GM12865 (cell line): Measurements from ENCODE around the gene PNPLA7.
"Not testable (repeated sequence)": the region's sequence is repeated elsewhere in the genome, so short reads cannot be mapped to it uniquely, and the experiment has no call there.

Experiments used
- DNase-seq: peaks from one replicate; pipeline ENCODE4 v3.0.0; 2010; ENCODE audit warnings: low read depth
- H3K4me3 ChIP-seq: 2 replicates; pipeline ENCODE4 v1.5.1; 2011; ENCODE audit warnings: mild to moderate bottlenecking, low read depth, low read length, control low read depth
- TF ChIP-seq, protein P1 (sequence below): IDR thresholded peaks from 2 replicates; pipeline ENCODE4 v1.5.1; 2011; ENCODE audit warnings: low read length, control low read depth, low read depth, inconsistent platforms; ENCODE audit not compliant: insufficient read depth; ENCODE audit errors: missing control alignments

PNPLA7 gene

DNA sequence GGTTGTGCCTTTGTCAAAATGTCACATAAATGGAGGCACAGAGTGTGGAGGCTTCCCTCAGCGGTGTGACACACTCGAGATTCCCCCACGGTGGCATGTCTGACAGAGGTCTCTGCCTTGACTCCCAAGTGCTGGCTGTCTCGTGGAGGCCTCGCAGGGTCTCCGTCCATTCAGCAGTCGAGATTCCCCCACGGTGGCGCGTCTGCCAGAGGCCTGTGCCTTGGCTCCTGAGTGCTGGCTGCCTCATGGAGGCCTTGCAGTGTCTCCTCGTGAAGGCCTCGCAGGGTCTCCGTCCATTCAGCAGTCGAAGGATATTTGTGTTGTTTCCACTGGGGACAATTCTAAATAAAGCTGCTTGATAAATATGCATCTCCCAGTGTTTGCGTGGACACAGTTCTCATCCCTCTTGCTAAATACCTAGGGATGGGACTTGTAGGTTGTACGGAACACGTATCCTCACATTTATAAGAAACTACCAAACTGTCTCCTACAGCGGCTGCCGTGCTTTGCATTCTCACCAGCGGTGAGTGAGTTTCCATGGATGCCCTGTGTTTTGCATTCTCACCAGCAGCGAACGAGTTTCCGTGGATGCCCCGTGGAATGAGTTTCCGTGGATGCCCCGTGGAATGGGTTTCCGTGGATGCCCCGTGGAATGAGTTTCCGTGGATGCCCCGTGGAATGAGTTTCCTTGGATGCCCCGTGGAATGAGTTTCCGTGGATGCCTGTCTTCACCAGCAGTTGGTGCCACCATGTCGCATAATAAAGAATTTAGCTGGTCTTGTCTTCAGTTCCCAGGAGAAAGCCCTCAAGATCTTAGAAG lies 25.8 kb downstream of the PNPLA7 start:
- no peak overlapping the region for H3K4me3 ChIP-seq
- TF ChIP-seq, protein P1, sequence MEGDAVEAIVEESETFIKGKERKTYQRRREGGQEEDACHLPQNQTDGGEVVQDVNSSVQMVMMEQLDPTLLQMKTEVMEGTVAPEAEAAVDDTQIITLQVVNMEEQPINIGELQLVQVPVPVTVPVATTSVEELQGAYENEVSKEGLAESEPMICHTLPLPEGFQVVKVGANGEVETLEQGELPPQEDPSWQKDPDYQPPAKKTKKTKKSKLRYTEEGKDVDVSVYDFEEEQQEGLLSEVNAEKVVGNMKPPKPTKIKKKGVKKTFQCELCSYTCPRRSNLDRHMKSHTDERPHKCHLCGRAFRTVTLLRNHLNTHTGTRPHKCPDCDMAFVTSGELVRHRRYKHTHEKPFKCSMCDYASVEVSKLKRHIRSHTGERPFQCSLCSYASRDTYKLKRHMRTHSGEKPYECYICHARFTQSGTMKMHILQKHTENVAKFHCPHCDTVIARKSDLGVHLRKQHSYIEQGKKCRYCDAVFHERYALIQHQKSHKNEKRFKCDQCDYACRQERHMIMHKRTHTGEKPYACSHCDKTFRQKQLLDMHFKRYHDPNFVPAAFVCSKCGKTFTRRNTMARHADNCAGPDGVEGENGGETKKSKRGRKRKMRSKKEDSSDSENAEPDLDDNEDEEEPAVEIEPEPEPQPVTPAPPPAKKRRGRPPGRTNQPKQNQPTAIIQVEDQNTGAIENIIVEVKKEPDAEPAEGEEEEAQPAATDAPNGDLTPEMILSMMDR = no peak
- DNase-seq = no peak

DNA sequence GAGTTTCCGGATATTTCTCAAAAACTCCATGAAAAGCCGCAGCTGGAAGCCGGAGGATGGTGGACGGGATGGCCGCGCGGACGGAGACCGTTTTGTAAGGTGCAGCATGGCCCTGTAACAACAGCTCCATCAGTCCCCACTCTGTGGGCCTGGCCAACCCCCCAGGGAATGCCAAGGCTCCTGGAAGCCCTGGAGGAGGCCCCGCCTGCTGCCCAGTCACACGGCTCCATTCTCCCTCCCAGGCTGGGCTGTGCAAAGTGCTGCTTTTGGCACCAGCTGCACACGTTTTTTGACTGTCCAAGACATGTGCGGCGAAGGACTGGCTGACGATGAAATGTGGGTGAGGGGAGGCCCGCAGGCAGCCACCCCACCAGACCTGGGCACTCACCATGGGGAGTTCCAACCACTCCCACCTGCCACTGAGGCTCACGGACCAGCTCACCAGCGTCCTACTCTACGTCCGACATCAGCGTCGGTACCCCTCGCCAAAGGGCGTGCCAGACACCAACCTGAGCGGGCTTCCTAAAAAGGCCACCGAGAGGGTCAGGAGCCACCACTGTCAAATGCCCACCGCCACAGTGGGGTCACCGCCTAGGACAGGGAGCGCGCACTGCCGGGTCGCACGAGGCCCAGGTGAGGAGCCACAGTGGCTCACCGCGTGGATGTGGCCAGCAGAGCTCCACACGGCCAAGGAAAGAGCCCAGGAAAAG lies 27.3 kb downstream of the PNPLA7 start:
- no peak overlapping the region for H3K4me3 ChIP-seq

DNA sequence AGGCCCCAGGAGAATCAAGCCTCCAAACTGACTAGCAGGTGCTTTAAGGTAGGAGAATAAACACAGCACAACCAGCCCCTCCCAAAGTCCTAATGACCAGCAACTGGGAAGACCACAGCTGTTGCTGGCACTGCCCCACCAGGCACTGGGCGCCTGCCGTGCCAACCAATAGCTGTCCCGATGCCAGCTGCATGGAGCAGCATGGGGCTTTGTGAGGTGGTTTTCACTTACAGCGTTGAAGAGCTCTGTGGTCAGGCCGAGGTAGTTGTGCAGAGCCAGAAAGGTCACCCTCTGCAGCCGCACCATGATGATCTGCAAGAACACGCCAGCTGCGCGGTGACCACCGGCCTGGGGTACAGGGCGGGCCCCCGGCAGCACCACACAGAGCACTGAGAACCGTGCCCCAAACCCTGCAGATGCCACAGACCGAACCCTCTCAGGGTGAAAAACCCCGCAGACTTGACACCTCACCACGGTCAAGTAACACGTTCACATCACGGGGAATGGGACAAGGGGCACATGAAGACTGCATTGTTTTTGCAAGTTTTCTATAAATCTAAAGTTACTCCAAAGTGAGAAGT lies 28.7 kb downstream of the PNPLA7 start:
- H3K4me3 ChIP-seq = no peak overlapping the region
- DNase-seq = no peak
- TF ChIP-seq, protein P1 = no peak

More for the DNA sequence above, 27.3 kb downstream of the PNPLA7 start:
- TF ChIP-seq, protein P1 = no peak
- DNase-seq = no peak

DNA sequence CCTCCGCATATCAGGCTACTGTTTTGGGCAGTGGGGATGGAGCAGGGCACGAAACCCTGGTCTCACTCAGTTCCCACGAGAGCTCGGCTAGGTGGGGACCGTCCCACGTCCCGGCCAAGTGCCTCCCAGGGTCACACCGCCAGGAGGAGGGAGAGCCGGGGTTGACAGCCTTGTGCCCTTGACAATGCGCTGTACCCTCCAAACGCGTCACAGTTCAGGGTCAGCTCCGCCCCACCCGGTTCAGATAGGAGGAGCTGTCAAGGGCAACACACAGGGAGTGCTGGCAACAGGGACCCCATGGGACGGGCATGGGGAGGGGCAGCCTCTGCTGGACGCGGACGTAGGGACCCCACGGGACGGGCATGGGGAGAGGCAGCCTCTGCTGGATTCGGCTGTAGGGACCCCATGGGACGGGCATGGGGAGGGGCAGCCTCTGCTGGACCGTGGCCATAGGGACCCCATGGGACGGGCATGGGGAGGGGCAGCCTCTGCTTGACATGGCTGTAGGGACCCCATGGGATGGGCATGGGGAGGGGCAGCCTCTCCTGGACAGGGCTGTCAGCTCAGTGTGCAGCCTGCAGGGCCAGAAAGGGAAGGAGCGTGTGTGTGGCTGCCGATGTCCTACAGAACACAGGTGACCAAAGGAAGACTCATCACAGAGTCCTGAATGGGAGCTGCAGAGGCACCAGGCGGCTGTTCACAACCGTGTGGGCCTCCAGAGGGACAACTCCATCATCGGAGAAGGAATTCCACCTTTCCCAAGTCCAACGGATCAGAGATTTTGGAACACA lies 29.4 kb downstream of the PNPLA7 start:
- no peak overlapping the region for H3K4me3 ChIP-seq
- no peak for DNase-seq
- TF ChIP-seq, protein P1 = no peak

DNA sequence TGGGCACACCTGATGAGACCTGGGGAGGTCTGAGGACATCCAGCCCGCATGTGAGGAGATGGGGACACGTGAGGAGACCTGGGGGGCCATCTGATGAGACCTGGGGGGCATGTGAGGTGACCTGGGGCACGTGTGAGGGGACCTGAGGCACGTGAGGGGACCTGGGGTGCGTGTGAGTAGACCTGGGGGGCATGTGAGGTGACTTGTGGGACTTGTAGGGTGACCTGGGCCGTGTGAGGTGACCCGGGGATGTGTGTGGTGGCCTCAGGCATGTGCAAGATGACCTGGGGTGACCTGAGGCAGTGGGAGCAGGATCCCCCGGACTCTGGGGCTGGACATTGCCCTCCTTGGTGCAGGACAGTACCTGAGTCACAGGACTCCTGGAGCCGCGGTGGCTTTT lies 30.6 kb downstream of the PNPLA7 start:
- TF ChIP-seq, protein P1 = no peak
- no peak for DNase-seq
- no peak overlapping the region for H3K4me3 ChIP-seq

DNA sequence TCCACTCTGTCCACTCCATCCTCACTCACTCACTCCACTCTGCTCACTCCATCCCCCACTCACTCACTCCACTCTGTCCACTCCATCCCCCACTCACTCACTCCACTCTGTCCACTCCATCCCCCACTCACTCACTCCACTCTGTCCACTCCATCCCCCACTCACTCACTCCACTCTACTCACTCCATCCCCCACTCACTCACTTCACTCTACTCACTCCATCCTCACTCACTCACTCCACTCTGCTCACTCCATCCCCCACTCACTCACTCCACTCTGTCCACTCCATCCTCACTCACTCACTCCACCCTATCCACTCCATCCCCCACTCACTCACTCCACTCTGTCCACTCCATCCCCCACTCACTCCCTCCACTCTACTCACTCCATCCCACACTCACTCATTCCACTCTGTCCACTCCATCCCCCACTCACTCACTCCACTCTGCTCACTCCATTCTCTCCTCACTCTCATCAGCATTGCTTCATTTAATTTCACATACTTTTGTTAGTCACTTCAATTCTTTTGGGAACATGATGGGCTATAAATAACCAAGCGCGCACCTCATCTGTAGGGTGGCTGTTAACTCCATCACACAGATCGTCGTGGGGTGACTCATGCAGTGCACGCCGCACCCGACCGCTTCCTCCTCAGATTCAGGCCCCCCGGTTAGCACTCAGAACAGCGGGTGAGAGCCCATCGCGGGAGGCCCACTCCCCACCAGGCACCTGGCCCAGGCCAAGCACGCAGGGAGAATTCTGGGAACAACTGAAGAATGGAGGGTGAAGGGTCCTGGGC lies 31.3 kb downstream of the PNPLA7 start:
- H3K4me3 ChIP-seq = not testable (repeated sequence)

More for the DNA sequence above, 31.3 kb downstream of the PNPLA7 start:
- DNase-seq = not testable (repeated sequence)
